ENCODE measurements around the gene DEGS2. TPM values are rescaled to one million over a fixed set of nuclear protein-coding genes. Genes with fewer than 3 reads are reported as not detected.

The DEGS2 gene
- total RNA-seq, 1 donor from 2014 or later, result 0.45 TPM

GRCh38 chr14:100115236-100115635, 44.2 kb downstream of the DEGS2 start:
- no peak for DNase-seq (ENCODE audit: low spot score)

- no peak for DNase-seq (ENCODE audit: low spot score)
Measured at GRCh38 chr14:100114109-100114765, 45.2 kb downstream of the DEGS2 start.

GRCh38 chr14:100111931-100112704, 47.3 kb downstream of the DEGS2 start:
- no peak for DNase-seq (ENCODE audit: low spot score)

GRCh38 chr14:100110816-100111215, 48.6 kb downstream of the DEGS2 start:
- no peak for DNase-seq (ENCODE audit: low spot score)

- DNase-seq (ENCODE audit: low spot score), result peak; percentile 75
Measured at GRCh38 chr14:100109594-100109955, 49.9 kb downstream of the DEGS2 start.

- DNase-seq (ENCODE audit: low spot score), result peak; percentile 81
Measured at GRCh38 chr14:100108840-100109593, 50.4 kb downstream of the DEGS2 start.

GRCh38 chr14:100108042-100108825, 51.2 kb downstream of the DEGS2 start:
- DNase-seq (ENCODE audit: low spot score), result peak; percentile 92

- DNase-seq (ENCODE audit: low spot score), result peak; percentile 87
Measured at GRCh38 chr14:100107236-100107635, 52.2 kb downstream of the DEGS2 start.

- DNase-seq (ENCODE audit: low spot score), result no peak
Measured at GRCh38 chr14:100106250-100107112, 53.0 kb downstream of the DEGS2 start.

GRCh38 chr14:100105357-100106169, 53.9 kb downstream of the DEGS2 start:
- DNase-seq (ENCODE audit: low spot score), result peak; percentile 88

GRCh38 chr14:100104523-100105300, 54.7 kb downstream of the DEGS2 start:
- peak; percentile 73 for DNase-seq (ENCODE audit: low spot score)

- DNase-seq (ENCODE audit: low spot score), result no peak
Measured at GRCh38 chr14:100104006-100104352, 55.5 kb downstream of the DEGS2 start.

GRCh38 chr14:100103250-100104005, 56.0 kb downstream of the DEGS2 start:
- peak; percentile 71 for DNase-seq (ENCODE audit: low spot score)

GRCh38 chr14:100102156-100102785, 57.2 kb downstream of the DEGS2 start:
- DNase-seq (ENCODE audit: low spot score), result no peak

GRCh38 chr14:100100032-100100703, 59.3 kb downstream of the DEGS2 start:
- peak; percentile 39 for DNase-seq (ENCODE audit: low spot score)

GRCh38 chr14:100098171-100098570, 61.3 kb downstream of the DEGS2 start:
- DNase-seq (ENCODE audit: low spot score), result peak; percentile 85

- DNase-seq (ENCODE audit: low spot score), result no peak
Measured at GRCh38 chr14:100096656-100097055, 62.8 kb downstream of the DEGS2 start.

Measured in mesenteric fat pad (tissue), 1 donor.